GM18498 (cell line): ENCODE measurements around the gene MPC1L.
"Not testable (repeated sequence)": the region's sequence is repeated elsewhere in the genome, so short reads cannot be mapped to it uniquely, and the experiment has no call there.

ENCODE experiments used
- ATAC-seq: cut with Tn5 transposase; IDR thresholded peaks from one replicate; pipeline ENCODE4 v1.9.1; 2021; ENCODE audit warnings: mild to moderate bottlenecking, moderate library complexity; ENCODE audit not compliant: unreplicated experiment

The MPC1L gene

DNA sequence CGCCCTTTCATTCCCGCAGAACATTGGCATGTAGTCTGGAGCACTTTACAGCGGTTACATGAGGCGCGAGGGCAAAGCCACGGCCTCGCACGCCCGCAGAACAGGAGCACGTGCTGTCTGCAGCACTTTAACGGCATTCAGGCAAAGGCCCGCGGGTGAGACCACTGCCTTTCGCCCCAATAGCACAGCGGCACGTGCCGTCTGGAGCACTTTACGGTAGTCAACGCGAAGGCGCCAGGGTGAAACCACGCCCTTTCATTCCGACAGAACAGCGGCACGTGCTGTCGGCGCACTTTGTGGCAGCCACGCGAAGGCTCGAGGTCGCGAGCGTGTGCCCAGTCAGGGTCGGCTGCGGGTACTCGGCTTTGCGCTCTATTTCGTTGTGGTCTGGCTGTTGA lies at the start of gene MPC1L:
Gene MPC1L (plus strand): TSS at position 290 of the 398 bp plus-strand sequence. CDS start 138 bp downstream, outside the sequence.
- ATAC-seq: no peak

DNA sequence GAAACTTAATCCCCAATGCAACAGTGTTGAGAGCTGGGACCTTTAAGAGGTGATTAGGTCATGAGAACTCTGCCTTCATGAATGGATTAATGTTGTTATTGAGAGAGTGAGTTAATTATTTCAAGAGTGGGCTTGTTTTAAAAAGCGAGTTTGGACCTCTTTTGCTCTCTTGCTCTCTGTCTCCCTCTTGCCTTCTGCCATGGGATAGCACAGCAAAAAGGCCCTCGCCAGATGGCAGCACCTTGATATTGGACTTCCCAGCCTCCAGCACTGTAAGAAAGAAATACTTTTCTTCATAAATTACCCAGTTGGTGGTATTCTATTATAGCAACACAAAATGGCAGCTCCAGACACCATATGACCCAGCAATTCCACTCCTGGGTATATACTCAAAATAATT lies 49.5 kb upstream of the MPC1L start:
- ATAC-seq: no peak

- ATAC-seq: not testable (repeated sequence)
Measured at GRCh38 chrX:40575411-40575810, 47.8 kb upstream of the MPC1L start.

DNA sequence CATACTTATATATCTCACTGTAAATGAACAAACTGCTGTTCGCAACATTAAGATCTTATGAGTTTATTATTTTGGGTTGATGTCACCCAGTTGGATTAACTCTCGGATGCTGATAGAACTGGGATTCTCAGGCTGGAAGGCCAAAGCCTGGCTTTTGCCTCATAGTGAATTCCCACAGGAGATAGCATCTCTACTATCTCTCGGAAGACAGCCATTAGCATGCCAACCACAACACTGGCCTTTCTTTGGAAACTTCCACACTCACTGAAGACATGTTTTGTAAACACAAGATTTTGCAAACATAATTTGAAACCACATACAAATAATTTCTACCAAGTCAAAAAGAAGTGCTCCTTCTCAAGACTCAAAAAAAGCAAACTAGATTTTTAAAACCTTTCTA lies 46.9 kb upstream of the MPC1L start:
- ATAC-seq: no peak

GRCh38 chrX:40578039-40578695 lies 45.1 kb upstream of the MPC1L start:
- no peak for ATAC-seq

DNA sequence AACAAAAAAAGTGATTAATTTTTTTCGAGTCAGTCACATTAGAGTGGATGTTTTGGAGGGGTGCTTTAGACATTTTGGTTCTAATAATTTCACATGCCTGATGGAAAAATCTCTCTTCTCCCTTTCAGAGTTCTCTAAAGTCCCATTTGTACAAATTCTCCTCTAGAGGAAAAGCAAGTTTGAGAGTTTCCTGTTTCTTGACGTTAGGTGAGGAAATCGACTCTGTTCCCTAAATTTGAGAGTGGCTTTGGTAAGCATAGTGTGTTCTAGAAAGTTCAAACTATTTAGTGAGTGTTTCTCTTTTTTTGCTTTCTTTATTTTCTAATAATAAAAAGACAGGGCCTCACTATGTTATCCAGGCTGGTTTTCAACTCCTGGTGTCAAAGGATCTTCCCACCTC lies 44.1 kb upstream of the MPC1L start:
- no peak for ATAC-seq

DNA sequence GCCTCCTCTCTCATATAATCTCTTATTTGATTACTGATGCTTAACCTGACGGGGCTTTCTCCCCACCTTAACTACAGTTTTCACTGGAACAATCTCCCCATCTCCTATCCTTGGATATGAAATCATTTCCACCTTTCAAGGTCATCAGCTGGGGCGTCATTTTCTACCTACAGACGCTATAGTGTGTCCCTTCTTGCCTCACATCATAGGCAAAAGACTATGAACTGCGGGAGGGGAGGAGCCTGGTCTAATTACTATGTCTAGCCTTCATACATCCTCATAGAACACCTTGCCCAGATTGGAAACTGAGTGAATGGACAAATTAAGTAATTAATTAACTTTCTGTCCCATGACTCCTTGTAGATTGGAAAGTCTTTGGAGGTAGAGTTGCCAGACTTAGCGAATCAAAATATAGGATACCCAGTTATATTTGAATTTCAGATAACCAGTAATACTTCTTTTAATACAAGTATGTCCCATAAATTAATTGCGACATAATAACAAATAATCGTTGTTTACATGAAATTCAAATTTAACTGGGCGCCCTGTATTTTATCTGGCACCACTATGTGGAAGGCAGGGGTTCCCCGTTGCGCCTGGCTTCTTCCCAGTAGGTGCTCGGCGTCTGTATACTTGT lies 43.2 kb upstream of the MPC1L start:
- peak; percentile 51 for ATAC-seq

DNA sequence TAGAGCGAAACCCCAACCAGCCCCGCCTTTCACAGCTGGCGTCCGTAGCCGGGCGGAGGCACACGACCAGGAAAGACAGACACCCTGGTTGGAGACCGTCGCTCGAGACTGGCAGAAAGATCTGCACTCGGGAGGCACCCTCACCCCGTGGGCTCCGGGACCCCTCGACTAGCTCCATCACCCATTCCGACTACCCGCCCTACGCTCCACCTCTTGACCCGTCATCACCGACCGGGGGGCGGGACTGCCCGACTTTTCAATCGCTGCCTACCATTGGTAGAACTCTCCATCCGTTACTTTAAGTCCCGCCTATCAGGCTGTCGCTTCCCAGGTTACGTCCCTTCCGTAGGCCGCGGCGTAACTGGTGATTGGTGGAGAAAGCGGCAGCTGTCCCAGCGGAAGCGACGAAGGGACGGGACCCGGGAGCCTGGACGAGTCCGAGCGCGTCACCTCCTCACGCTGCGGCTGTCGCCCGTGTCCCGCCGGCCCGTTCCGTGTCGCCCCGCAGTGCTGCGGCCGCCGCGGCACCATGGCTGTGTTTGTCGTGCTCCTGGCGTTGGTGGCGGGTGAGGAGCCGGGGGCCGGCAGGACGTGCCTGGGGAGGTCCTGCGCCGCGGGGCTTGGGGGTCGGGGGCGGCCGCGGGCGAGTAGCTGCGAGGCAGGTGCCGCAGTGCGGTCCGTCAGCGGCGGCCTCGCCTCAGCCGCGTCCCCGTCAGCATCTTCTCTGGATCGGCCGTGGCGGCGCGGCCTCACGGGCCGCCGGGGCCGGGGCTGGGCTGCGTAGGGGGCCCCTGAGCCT lies 42.5 kb upstream of the MPC1L start, which contains the start of gene ATP6AP2:
Gene ATP6AP2 (plus strand): TSS at position 434 of the 799 bp plus-strand sequence. CDS start 96 bp downstream, at position 530.
- peak; percentile 96 for ATAC-seq

GRCh38 chrX:40581336-40581920 lies 41.8 kb upstream of the MPC1L start:
- ATAC-seq: no peak

GRCh38 chrX:40582178-40582577 lies 41.0 kb upstream of the MPC1L start:
- not testable (repeated sequence) for ATAC-seq

DNA sequence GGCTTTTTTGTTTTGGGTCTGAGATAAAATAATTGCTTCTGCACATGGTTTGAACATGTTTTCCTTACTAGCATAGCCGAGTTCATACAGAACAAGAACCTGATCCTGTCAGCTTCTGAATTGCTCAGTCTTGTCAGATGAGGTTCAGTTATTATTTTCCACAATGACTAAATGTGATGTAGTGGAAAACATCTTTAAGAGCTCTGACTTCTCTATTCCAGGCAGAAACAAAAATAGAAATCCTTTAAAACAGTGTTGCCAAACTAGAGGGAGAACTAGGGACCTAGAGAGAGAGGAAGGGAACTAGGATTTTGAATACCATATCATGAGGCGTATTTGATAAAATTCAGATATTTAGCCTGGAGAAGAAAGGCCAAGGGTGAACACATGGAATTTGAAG lies 40.4 kb upstream of the MPC1L start:
- ATAC-seq: no peak

GRCh38 chrX:40587623-40588022 lies 35.6 kb upstream of the MPC1L start:
- not testable (repeated sequence) for ATAC-seq

DNA sequence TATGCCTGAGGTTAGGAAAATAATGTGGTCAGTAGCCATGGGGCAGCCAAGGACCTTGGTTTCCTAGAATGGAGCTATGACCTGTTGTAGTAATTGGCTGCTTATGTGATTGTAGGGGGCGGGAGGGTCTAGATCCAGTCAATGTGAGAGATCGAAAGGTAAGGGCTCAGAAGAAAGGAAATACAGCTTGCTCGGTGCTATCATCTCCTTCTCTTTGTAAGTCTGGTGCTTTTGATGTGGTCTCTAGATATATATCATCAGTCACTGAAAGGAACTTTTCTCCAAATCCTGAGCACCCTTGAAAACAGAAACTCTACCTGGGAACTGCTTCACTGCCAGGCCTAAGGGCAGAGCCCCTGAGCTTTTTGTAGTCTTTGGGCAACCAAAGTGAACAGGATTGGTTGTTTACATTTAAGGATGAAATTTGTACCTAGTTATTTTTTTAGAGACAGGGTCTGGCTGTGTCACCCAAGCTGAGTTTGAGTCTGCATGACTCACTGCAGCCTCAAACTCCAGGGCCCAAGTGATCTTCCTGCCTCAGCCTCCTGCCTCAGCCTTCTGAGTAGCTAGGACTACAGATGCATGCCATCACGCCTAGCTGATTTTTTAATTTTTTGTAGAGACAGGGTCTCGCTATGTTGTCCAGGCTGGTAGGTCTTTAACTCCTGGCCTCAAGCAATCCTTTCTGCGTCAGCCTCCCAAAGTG lies 33.5 kb upstream of the MPC1L start:
- ATAC-seq: not testable (repeated sequence)

DNA sequence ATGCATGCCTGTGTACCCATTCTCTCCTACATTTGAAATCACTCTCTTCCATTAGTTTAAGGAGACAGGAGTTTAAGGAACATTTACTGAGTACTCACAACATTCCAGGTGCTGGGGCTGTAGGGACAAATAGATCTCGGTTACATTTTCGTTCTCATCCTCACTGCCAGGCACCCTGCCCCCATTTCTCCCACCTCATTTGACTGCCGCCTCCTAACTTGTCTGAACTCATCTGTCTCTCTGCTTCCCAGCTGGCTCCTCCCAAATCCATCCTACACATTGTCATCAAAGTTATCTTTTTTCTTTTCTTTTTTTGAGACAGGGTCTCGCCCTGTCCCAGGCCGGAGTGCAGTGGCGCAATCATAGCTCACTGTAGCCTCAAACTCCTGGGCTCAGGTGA lies 19.8 kb upstream of the MPC1L start:
- no peak for ATAC-seq

- ATAC-seq: no peak
Measured at GRCh38 chrX:40607381-40607780, 15.8 kb upstream of the MPC1L start.

GRCh38 chrX:40612511-40612910 lies 10.7 kb upstream of the MPC1L start:
- no peak for ATAC-seq

DNA sequence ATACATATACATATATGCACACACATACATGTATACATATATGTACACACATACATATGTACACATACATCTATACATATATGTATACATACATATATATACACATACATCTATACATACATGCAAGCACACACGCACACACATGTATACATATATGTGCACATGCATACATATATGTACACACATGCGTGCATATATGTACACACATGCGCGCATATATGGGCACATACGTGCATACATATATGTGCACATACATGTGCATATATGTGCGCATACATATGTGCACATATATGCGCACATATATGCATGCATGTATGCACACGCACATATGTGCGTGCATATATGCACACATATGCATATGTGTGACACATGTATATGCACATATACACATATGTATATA lies 7.3 kb upstream of the MPC1L start:
- ATAC-seq: no peak

- ATAC-seq: no peak
Measured at GRCh38 chrX:40617566-40617965, 5.7 kb upstream of the MPC1L start.

- ATAC-seq: no peak
Measured at GRCh38 chrX:40622479-40623138, 619 bp upstream of the MPC1L start.

DNA sequence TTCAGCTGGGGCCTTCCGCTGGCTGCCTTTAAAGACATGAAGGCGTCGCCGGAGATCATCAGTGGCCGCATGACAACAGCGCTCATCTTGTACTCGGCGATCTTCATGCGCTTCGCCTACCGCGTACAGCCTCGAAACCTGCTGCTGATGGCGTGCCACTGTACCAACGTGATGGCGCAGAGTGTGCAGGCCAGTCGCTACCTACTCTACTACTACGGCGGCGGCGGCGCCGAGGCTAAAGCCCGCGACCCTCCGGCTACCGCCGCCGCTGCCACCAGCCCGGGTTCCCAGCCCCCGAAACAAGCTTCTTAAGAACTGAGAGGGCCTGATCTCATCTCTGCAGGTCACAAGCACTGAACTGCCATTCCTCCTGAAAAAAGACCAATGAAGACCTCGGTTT lies 437 bp downstream of the MPC1L start:
- ATAC-seq: no peak
